Heart left ventricle (tissue), 16 donors: ENCODE data around the gene MRLN. TPM values are rescaled to one million over a fixed set of nuclear protein-coding genes. Genes with fewer than 3 reads are reported as not detected.
A peak's percentile ranks its signal among the peaks of the same experiment; 100 is the strongest.
"Not testable (repeated sequence)": the region's sequence is repeated elsewhere in the genome, so short reads cannot be mapped to it uniquely, and the experiment has no call there.

Experiments
- ATAC-seq, 4 donors: fragments of 200-7000 bp; cut with Tn5 transposase; one replicate each; pipeline ENCODE4 v1.9.1; 2020 to 2022; ENCODE audit warnings: moderate library complexity in 4 of 4, mild to moderate bottlenecking in 3 of 4, moderate number of reproducible peaks in 1 of 4
- DNase-seq, 5 donors: peaks; one replicate each; pipeline ENCODE4 v3.0.0-alpha.2; 2020
- H3K27ac ChIP-seq, 12 donors: fragments of 200-600 bp; sonication (generic) in 4 of 12; one replicate each; pipeline versions ENCODE4 v1.5.0 to v1.8.0; 2016 to 2022; ENCODE audit warnings: mild to moderate bottlenecking in 2 of 12
- H3K27me3 ChIP-seq, 9 donors: fragments of 200-600 bp; sonication (generic) in 2 of 9; one replicate each; pipeline versions ENCODE4 v1.5.1 to v1.8.0; 2016 to 2022; ENCODE audit warnings: mild to moderate bottlenecking in 3 of 9
- H3K36me3 ChIP-seq, 9 donors: fragments of 200-600 bp; sonication (generic) in 2 of 9; one replicate each; pipeline versions ENCODE4 v1.5.0 to v1.8.0; 2018 to 2022; ENCODE audit warnings: mild to moderate bottlenecking in 2 of 9
- H3K4me1 ChIP-seq, 12 donors: fragments of 200-600 bp; sonication (generic) in 4 of 12; one replicate each; pipeline versions ENCODE4 v1.5.0 to v1.8.0; 2016 to 2022; ENCODE audit warnings: mild to moderate bottlenecking in 3 of 12
- H3K4me3 ChIP-seq, 12 donors: fragments of 200-600 bp; sonication (generic) in 4 of 12; one replicate each; pipeline versions ENCODE4 v1.5.0 to v1.8.0; 2017 to 2022; ENCODE audit warnings: mild to moderate bottlenecking in 9 of 12, moderate library complexity in 4 of 12
- H3K9me3 ChIP-seq, 12 donors: fragments of 200-600 bp; sonication (generic) in 4 of 12; one replicate each; pipeline versions ENCODE4 v1.5.0 to v1.8.0; 2016 to 2022; ENCODE audit warnings: mild to moderate bottlenecking in 1 of 12
- POLR2A ChIP-seq, 2 donors: fragments of 450-650 bp; IDR thresholded peaks; one replicate each; pipeline ENCODE4 v1.6.1; 2017; ENCODE audit warnings: antibody characterized with exemption in 2 of 2, mild to moderate bottlenecking in 2 of 2, moderate library complexity in 2 of 2
- WGBS, 4 donors: extraction: QIAGEN DNeasy Blood & Tissue Kit in 2 of 4; methylation state at CpG; one replicate each; pipeline versions ENCODE4 v1.1.5 to v1.1.7; 2013 to 2018; 5-methylcytosine and 5-hydroxymethylcytosine counted together
- intact Hi-C, 10 donors: fragments of 100-400 bp; cut with DNase I; formaldehyde crosslinking; loops; one replicate each; pipeline versions ENCODE4 v1.11.1 to v1.14.2; 2022
- polyA plus RNA-seq, 2 donors: library from polyadenylated mRNA; stranded (reverse); fragments of 200-250 nt; gene quantifications; one replicate each; pipeline ENCODE4 v1.2.3, GENCODE V29; 2013
- total RNA-seq, 9 donors: library from RNA; depleted of rRNA in 2 of 9; stranded (reverse); fragments of >200 nt in 2 of 9; fragmentation: NEBNext Ultra II Directional in 3 of 9; extraction: Animal tissue kit (Norgen Biotek cat#: 25700) in 3 of 9; gene quantifications; one replicate each; pipeline versions ENCODE4 v1.1.0 to v1.2.4, GENCODE V29; 2016 to 2023
- TF ChIP-seq, protein P1 (sequence below), 12 donors: fragments of 200-600 bp; sonication (generic) in 4 of 12; IDR thresholded peaks; one replicate each; pipeline versions ENCODE4 v1.5.0 to v1.8.0; 2018 to 2022; ENCODE audit warnings: antibody characterized with exemption in 12 of 12, mild to moderate bottlenecking in 5 of 12
- donor health status: ischemic (EF 13 %, LVEDD 7.1; RV severe dilation, severe dysfunction).
- donor health status: healthy with polysubstance abuse.
- donor health status: DM: no; HTN: yes; CAD: no.
- donor health status: DM: no; HTN: no; CAD: no.
- donor health status: ischemic (EF 25% LVEDD 6.9; RV normal size, moderate dysfunction).
- donor health status: ischemic (EF 25% LVEDD 5.7; RV mildly dilated, moderate dysfunction).
- donor health status: healthy.
- donor health status: DM: yes; HTN: yes; CAD: no.
- donor health status: ischemic (EF 35%, LVEDD 5.7; RV mildly dilated, moderate dysfunction).
- donor health status: nonischemic (EF 11% LVEDD 7.7; RV severe dilation, severe dysfunction).
- donor health status: DM: yes; HTN: yes; CAD: no.
- donor health status: PGD.
- donor health status: ischemic (EF 29% LVEDD 5.4; RV normal size, mild dysfunction).
- donor health status: nonischemic (EF 23%, LVEDD 6.1; RV moderate dilation, normal function).

MRLN gene
- total and polyA plus RNA-seq, 11 donors: 2.2 TPM; not detected in 10

DNA sequence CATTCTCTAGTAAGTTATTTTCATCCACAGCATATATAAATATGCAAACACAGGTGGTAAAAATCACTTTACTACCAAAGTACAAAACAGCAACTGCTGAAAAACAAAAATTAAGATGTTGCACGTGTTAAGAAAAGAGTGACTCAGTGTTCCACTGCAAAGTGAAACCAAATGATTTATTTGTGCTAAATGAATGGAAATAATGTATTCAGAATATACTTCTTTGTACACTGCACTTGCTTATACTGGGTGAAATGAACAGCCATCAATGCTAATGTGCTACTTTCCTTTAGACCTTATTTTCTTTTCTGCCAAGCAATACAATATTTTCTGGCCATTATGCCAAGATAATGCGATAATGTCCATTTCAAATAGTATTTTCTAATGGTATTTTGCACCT is 38.3 kb upstream of the MRLN start:
- H3K4me3 ChIP-seq: no peak overlapping the region
- H3K36me3 ChIP-seq: peaks cover 2 to 56% (median 46%) of the 10 kb centered on the region in 9 donors
- no peaks in the 10 kb centered on the region for H3K9me3 ChIP-seq
- H3K27ac ChIP-seq: no peak overlapping the region
- 82 to 91% (median 89%) methylated on average over 2 of the region's 2 CpGs for WGBS, 4 donors
- intact Hi-C loops: no loop called here
- DNase-seq (no peak), ATAC-seq (no peak)
- H3K4me1 ChIP-seq: peaks cover 0 to 25% (median 0%) of the 10 kb centered on the region in 12 donors
- TF ChIP-seq, protein P1, sequence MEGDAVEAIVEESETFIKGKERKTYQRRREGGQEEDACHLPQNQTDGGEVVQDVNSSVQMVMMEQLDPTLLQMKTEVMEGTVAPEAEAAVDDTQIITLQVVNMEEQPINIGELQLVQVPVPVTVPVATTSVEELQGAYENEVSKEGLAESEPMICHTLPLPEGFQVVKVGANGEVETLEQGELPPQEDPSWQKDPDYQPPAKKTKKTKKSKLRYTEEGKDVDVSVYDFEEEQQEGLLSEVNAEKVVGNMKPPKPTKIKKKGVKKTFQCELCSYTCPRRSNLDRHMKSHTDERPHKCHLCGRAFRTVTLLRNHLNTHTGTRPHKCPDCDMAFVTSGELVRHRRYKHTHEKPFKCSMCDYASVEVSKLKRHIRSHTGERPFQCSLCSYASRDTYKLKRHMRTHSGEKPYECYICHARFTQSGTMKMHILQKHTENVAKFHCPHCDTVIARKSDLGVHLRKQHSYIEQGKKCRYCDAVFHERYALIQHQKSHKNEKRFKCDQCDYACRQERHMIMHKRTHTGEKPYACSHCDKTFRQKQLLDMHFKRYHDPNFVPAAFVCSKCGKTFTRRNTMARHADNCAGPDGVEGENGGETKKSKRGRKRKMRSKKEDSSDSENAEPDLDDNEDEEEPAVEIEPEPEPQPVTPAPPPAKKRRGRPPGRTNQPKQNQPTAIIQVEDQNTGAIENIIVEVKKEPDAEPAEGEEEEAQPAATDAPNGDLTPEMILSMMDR (IDR thresholded peaks at IDR 0.05): no peak
- no peak for TF ChIP-seq POLR2A (IDR thresholded peaks at IDR 0.05)
- H3K27me3 ChIP-seq: no peaks in the 10 kb centered on the region

DNA sequence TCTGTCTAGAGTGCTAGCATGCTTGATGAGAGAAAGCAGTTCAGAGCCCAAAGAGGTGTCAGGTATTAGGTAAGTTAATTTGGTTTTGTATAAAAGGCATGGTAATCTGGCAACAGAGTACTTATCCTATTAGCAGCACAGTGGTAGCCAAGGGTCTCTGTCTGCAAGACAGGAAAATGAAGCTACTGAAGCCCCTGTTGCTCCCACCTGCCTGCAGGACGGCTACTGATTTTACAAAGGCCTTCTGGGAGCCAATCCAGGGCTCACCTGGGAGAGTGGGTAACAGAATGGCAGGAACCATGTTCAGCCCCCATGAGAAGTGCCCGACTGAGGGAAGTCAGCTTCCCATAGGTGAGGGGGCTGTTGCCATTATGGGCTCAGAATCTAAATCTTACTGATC is 36.8 kb upstream of the MRLN start:
- DNase-seq, H3K27me3 ChIP-seq, H3K9me3 ChIP-seq, H3K4me3 ChIP-seq, intact Hi-C loops, ATAC-seq, H3K27ac ChIP-seq: not testable (repeated sequence)
- Histone ChIP-seq H3K4me1 (peaks cover 0 to 25% (median 0%) of the 10 kb centered on the region in 12 donors), H3K36me3 (peaks cover 2 to 50% (median 42%) of the 10 kb centered on the region in 9 donors)
- WGBS, 4 donors: 44 to 52% (median 47%) methylated on average over 2 of the region's 2 CpGs

DNA sequence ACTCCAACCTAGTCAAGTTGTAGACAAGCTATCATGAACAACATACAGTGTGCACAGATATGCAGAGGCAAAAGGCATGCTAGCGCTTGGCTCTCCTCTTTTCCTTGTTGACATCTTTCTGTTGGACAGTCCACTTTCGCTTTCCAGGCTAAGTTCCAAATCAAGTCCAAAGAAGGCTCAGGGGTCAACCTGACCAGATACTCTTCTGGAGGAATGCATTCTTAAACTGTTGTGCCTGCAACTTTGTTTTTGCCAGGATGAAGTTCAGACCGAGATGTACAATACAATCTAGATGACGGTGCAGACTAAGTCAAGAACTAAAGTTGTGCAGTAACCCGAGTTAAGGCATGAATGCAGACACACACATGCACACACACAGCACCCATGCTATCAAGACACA is 35.7 kb upstream of the MRLN start:
- H3K9me3 ChIP-seq, intact Hi-C loops, H3K27me3 ChIP-seq, DNase-seq, H3K4me3 ChIP-seq: not testable (repeated sequence)
- ATAC-seq: peak; percentile 85 to 91 (median 90)
- 41 to 61% (median 44%) methylated on average over 5 of the region's 5 CpGs for WGBS, 4 donors
- Histone ChIP-seq H3K36me3 (peaks cover 2 to 38% (median 35%) of the 10 kb centered on the region in 9 donors), H3K4me1 (peaks cover 0 to 21% (median 0%) of the 10 kb centered on the region in 12 donors), H3K27ac (peak overlapping the region in 3 of 12 donors; percentile 16 to 66 (median 26))

DNA sequence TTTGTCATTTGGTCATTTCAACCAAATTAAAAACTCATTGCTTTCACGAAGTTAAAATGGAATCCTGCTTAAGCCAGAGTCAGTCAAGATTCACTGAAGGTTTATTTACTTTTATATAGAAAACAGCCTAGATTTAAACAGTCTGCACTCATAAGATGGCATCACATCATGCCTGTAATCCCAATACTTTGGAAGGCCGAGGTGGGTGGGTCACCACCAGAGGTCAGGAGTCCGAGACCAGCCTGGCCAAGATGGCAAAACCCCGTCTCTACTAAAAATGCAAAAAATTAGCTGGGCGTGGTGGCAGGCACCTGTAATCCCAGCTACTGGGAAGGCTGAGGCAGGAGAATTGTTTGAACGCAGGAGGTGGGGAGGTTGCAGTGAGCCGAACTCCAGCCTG is 33.8 kb upstream of the MRLN start:
- Histone ChIP-seq H3K4me1 (peaks cover 0 to 14% (median 0%) of the 10 kb centered on the region in 12 donors), H3K27ac (peak overlapping the region in 2 of 12 donors; percentile 20 to 29), H3K36me3 (peaks cover 0 to 19% (median 16%) of the 10 kb centered on the region in 9 donors)
- DNase-seq, intact Hi-C loops, H3K4me3 ChIP-seq, H3K27me3 ChIP-seq, H3K9me3 ChIP-seq, ATAC-seq: not testable (repeated sequence)
- WGBS, 4 donors: 87 to 93% (median 90%) methylated on average over 7 of the region's 7 CpGs

DNA sequence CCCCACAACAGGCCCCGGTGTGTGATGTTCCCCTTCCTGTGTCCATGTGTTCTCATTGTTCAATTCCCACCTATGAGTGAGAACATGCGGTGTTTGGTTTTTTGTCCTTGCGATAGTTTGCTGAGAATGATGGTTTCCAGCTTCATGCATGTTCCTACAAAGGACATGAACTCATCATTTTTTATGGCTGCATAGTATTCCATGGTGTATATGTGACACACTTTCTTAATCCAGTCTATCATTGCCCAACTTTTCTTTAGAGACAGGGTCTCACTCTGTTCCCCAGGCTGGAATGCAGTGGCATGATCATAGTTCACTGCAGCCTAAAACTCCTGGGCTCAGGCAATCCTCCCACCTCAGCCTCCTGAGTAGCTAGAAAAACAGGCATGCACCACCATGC is 32.2 kb upstream of the MRLN start:
- H3K4me3 ChIP-seq, DNase-seq, ATAC-seq, intact Hi-C loops, H3K27ac ChIP-seq, H3K9me3 ChIP-seq, H3K27me3 ChIP-seq, H3K36me3 ChIP-seq: not testable (repeated sequence)
- H3K4me1 ChIP-seq: peaks cover 0 to 14% (median 0%) of the 10 kb centered on the region in 12 donors
- WGBS, 4 donors: 97 to 100% (median 100%) methylated on average over 2 to 3 of the region's 3 CpGs

DNA sequence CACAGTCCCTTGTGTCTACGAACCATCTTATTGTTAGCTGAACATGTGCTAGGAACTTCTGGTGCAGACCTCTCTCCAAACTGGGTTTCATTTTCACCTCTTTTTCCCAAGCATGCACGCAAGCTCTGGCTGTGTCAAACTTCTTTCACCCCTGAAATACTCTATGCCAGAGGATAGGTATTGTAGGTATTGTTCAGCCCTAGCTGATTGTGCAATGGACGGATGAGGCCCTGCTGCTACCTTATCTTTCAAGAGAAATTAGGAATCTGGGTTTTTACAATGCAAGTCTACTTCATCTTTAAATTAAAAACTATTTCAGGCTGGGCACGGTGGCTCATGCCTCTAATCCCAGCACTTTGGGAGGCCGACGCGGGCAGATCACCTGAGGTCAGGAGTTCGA is 28.3 kb upstream of the MRLN start:
- no peak overlapping the region for H3K4me3 ChIP-seq
- intact Hi-C loops: no loop called here
- H3K27me3 ChIP-seq: no peaks in the 10 kb centered on the region
- no peak overlapping the region for H3K27ac ChIP-seq
- H3K36me3 ChIP-seq: no peaks in the 10 kb centered on the region
- no peaks in the 10 kb centered on the region for H3K9me3 ChIP-seq
- no peak for TF ChIP-seq POLR2A (IDR thresholded peaks at IDR 0.05)
- TF ChIP-seq, protein P1 (IDR thresholded peaks at IDR 0.05): no peak
- peaks cover 0 to 10% (median 0%) of the 10 kb centered on the region in 12 donors for H3K4me1 ChIP-seq
- ATAC-seq (no peak), DNase-seq (no peak)
- 95 to 97% (median 95%) methylated on average over 8 of the region's 8 CpGs for WGBS, 4 donors
